Measurements from ENCODE around the gene SP3. TPM values are rescaled to one million over a fixed set of nuclear protein-coding genes. Genes with fewer than 3 reads are reported as not detected.

Gene SP3
- total RNA-seq, 2 donors from 2014 or later: 70.0 to 74.4 TPM

- Histone ChIP-seq H3K36me3 (peaks cover 15% of the 10 kb centered on the region), H3K9me3 (no peaks in the 10 kb centered on the region), H3K27me3 (replicated peaks; ENCODE audit: insufficient read depth) (no peaks in the 10 kb centered on the region), H3K27ac (no peak overlapping the region), H3K4me3 (no peak overlapping the region), H3K4me1 (ENCODE audit: control insufficient read depth in 1 of 2, low read depth in 2 of 2) (peaks cover 5 to 8% of the 10 kb centered on the region in 2 donors)
- DNase-seq (ENCODE audit: low spot score): no peak
- no peak for TF ChIP-seq CTCF (IDR thresholded peaks at IDR 0.05)
- ATAC-seq (ENCODE audit: insufficient number of reproducible peaks, low FRiP score, low read depth): no peak
Observed at GRCh38 chr2:173914055-173914927, 50.9 kb downstream of the SP3 start.

- no peak for DNase-seq (ENCODE audit: low spot score)
Observed at GRCh38 chr2:173909846-173910245, 55.3 kb downstream of the SP3 start.

GRCh38 chr2:173906626-173907025, 58.5 kb downstream of the SP3 start:
- DNase-seq (ENCODE audit: low spot score) (no peak), ATAC-seq (ENCODE audit: insufficient number of reproducible peaks, low FRiP score, low read depth) (no peak)
- H3K9me3 ChIP-seq: no peaks in the 10 kb centered on the region
- no peak overlapping the region for H3K4me3 ChIP-seq
- H3K27me3 ChIP-seq (replicated peaks; ENCODE audit: insufficient read depth): no peaks in the 10 kb centered on the region
- no peak for TF ChIP-seq CTCF (IDR thresholded peaks at IDR 0.05)
- H3K36me3 ChIP-seq: peaks cover 9% of the 10 kb centered on the region
- H3K27ac ChIP-seq: no peak overlapping the region
- H3K4me1 ChIP-seq (ENCODE audit: control insufficient read depth in 1 of 2, low read depth in 2 of 2): no peaks in the 10 kb centered on the region

More at GRCh38 chr2:173909846-173910245, 55.3 kb downstream of the SP3 start:
- Histone ChIP-seq H3K9me3 (no peaks in the 10 kb centered on the region), H3K27ac (no peak overlapping the region), H3K36me3 (peaks cover 17% of the 10 kb centered on the region), H3K4me1 (ENCODE audit: control insufficient read depth in 1 of 2, low read depth in 2 of 2) (peaks cover 0 to 3% of the 10 kb centered on the region in 2 donors), H3K4me3 (no peak overlapping the region), H3K27me3 (replicated peaks; ENCODE audit: insufficient read depth) (no peaks in the 10 kb centered on the region)
- no peak for ATAC-seq (ENCODE audit: insufficient number of reproducible peaks, low FRiP score, low read depth)
- no peak for TF ChIP-seq CTCF (IDR thresholded peaks at IDR 0.05)

- Histone ChIP-seq H3K9me3 (no peaks in the 10 kb centered on the region), H3K4me3 (no peak overlapping the region), H3K4me1 (ENCODE audit: control insufficient read depth in 1 of 2, low read depth in 2 of 2) (no peaks in the 10 kb centered on the region), H3K36me3 (no peaks in the 10 kb centered on the region), H3K27me3 (replicated peaks; ENCODE audit: insufficient read depth) (no peaks in the 10 kb centered on the region), H3K27ac (no peak overlapping the region)
- TF ChIP-seq CTCF (IDR thresholded peaks at IDR 0.05): no peak
- DNase-seq (ENCODE audit: low spot score): no peak
- ATAC-seq (ENCODE audit: insufficient number of reproducible peaks, low FRiP score, low read depth): no peak
Observed at GRCh38 chr2:173903601-173904394, 61.4 kb downstream of the SP3 start.

DNA sequence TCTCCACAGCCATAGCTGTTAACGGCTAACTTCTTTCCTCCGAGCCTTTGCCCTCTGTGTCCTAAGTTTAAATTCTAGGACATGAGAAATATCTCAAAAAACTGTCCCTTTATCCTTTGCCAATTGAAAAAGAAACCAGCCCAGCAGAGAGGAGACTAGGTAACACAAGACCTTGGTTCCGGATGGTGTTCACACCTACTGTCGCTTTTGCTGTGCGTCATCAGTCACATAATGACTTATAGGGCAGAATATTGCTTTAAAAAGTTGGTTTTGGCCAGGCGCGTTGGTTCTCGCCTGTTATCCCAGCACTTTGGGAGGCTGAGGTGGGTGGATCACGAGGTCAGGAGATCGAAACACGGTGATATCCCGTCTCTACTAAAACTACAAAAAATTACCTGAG, 66.2 kb downstream of the SP3 start:
- no peak for DNase-seq (ENCODE audit: low spot score)
- no peak for ATAC-seq (ENCODE audit: insufficient number of reproducible peaks, low FRiP score, low read depth)
- TF ChIP-seq CTCF (IDR thresholded peaks at IDR 0.05): no peak
- Histone ChIP-seq H3K4me3 (no peak overlapping the region), H3K36me3 (no peaks in the 10 kb centered on the region), H3K4me1 (ENCODE audit: control insufficient read depth in 1 of 2, low read depth in 2 of 2) (no peaks in the 10 kb centered on the region), H3K9me3 (no peaks in the 10 kb centered on the region), H3K27me3 (replicated peaks; ENCODE audit: insufficient read depth) (no peaks in the 10 kb centered on the region), H3K27ac (no peak overlapping the region)
